GM21529 (cell line): ENCODE measurements around the gene ATG13.

ENCODE experiments used
- ATAC-seq: cut with Tn5 transposase; IDR thresholded peaks from one replicate; pipeline ENCODE4 v1.9.1; 2021; ENCODE audit not compliant: unreplicated experiment

Gene ATG13

DNA sequence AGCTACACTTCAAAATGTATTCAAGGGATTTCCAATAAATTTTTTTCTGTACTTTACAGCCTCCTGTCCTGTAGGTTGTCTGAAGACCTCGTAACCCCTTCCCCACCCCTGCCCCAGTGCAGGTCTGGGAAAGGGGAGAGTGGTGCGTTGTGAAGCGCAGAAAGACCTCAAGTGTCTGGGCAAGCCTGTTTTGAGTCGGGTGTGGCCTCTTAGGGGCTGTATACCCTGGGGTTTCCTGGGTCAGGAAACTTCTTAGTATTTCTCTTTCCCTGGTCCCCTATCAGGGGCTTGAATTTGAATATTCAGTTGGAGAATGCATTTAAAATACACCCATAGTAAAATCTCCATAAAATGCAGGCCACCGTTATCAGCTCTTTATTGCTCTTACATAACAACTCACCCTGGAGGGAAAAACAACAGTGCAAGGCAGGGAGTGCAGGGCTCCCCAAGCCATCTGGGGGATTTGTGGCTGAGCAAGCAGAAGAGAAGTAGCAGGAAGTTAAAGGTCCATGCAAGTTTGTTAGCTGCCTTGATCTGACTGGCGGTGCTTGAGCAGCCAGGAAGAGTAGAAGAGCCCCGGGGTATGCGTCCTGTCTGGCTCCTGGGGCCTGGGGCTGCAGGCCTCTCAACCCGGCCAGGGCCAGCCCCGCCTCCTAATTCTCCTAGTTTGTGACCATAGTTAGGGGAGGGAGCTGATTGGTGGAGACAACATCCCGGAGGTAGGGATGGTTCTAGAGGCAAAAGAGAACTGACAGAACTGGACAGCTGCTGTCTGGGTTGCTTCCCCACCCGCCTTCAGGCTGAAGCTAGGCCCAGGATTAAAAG, 57.3 kb downstream of the ATG13 start:
- no peak for ATAC-seq

DNA sequence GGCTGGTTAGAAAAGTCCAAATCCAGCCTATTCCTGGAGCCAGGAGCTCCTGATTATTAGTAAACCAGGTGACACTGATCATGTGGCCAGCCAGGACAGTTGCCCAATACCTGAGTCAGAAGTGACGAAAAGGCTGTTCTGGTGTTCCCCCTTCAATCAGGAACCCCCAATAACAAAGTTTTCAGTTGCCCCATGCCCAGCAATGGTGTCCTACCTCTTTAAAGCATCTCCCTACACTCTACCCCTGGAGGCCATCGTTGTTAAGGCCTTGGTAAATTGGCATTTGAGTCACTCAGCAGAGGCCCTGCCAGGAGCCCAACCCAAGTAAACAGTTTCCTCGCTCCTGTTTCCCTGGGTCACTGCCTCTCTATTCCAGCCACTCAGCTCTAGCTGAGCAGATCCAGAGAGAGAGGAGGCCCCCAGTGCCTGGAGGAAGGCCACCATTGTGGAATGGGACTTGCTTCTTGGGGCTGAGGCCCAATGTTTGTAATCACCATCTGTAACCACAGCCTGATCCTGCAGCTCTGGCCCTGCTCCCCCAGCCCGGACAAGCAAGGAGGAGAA, 58.0 kb downstream of the ATG13 start:
- no peak for ATAC-seq

DNA sequence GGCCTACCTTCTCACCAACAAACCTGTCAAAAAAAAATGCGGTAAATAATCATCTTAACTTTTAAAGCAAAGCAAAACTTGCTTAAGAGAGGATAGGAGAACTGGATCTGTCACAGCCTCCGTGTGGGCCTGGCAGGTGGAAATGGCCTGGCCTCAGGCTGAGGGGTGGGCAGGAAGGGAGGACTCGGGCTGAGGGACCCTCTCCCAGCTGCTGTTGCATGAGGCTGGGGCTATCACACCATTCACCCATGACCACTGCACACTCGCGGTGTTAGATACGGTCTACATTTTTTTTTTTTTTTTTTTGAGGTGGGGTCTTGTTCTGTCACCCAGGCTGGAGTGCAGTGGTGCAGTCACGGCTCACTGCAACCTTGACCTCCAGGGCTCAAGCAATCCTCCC, 58.6 kb downstream of the ATG13 start:
- no peak for ATAC-seq

DNA sequence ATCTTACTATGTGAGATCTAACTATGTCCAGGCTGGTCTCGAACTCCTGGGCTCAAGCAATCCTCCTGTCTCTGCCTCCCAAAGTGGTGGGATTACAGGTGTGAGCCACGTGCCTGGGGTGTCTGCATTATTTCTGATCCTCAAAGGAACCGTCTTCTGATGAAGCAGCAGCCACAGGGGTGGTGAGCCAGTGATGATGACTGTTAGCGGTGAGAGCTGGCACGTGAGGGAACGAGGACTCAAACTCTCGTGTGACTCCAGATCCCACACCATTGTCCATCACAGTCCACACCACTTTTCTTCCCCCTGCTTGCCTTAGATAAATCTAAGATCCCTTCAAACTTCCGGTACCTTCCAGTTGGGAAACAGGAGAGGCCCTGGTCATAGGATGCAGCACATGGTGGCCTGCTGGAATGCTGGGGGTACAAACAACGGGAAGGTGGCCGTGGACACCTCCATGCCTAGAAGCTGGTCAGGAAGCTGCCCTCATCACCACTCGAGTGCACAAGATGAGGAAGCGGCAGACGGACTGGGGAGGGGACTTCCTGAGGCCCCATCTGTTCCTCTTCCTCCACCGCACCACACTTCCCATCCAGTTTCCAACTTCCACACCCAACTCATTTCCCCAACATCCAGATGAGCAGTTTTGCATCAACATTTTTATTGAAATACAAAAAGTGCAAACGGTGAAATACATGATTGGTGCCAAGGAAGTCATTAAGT, 59.2 kb downstream of the ATG13 start:
- no peak for ATAC-seq

DNA sequence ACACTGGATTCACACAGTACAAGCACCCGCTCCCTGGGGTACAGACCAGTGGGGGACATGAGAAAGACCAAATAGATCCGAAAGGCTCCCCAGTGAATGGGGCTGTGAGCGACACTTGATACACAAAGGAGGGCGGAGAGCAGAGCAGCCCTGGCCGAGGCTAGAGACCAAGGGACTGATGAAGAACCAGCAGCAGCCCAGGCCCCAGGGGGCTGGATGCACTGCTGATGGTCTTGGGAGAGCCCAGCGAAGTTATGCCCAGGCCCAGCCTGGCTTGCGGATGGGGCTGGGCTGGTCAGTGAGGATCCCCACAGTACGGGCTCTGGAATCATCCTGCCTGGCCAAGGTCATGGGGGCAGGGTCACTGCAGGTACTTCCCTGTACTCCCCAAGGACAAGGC, 59.8 kb downstream of the ATG13 start:
- no peak for ATAC-seq

DNA sequence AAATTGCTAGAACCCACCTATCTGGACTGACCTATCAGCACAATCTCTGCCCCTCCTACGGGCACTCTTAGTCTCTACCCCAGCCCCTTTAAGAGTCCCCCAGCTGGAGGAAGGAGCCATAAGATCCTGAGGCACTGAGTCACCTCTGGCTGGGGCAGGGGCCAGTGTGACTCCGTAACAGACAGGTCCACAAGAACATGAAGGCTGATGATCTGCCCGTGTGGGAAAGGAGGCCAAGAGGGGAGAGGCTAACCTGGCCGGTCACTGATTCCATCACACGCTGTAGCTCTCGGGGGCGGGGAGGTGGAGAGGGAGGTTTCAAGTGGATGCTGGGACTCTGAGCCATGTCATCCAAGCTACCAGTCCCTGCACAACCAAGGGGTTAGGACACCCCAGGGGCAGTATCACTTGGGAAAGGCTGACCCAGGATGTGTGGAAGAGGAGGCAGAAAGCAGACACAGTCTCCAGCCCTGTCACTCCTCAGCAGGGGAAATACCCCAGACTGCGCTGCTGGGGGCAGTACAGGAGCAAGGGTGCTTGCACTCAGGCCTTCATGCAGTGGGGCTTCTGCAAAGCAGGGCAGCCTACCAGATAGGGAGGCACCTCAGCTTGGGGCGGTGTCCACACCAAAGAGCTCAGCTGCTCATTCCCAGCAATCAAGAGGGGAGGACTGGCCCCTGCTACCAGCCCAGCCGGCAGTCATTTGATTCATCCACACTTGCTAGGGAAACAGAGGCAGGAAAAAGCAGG, 60.8 kb downstream of the ATG13 start:
- ATAC-seq = no peak

DNA sequence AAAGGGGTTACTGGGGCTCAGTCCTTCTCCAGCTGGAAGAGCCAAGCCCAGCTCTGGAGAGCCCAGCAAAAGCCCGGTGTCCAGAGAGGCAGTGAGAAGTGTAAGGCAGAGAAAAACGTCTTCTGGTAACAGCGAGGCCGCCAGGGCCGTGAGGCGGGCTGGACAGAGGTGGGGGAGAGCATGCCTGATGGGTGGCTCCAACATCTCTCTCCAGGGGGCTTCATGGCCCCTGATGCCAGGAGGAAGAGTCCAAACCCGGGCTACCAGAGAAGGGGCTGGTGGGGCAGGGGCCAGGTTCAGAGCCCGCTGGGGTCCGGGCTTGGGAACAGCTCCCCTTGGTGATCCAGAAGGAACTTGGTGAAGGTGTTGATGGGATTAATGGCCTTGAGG, 61.4 kb downstream of the ATG13 start:
- no peak for ATAC-seq

DNA sequence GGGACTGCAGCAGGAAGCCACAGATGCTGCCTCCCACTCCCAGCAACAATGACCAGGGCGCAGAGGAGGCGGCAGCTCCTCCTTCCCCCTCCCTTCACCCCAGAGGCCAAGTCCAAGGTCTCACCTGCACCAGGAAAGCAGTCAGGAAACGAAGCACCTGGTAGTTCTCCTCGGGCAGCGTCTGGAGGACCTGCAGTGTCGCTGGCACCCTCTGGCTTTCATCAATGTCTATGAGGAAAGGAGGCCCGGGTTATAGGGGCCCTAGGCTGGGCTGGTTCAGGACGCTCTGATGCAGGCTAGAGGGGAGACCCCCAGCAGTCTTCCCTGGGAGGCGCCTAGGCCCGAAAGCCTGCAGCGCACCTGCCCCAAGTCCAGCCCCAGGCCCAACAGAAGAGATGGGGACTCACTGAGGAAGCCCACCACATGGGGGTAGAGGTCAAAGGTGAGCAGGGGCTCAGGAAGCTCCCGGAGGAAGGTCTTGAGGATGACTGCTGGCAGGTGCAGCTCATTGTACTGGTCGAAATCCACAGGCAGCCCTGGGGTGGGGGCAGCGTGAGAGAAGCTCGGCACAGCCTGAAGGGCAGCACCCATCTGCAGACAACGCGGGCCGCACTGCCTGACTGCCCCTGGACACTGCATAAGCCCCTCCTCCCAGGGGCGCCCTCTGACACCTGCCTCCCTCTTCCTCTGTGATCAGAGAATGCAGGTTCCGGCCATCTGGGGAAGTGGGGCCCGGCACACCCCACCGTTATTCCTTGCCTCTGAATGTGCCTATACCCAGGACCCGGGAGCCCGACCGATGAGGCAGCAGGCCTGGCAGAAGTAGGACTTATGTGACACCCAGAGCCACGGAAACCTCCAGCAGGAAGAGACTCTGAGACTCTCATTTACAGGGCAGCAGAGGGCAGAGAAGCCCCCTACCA, 62.1 kb downstream of the ATG13 start:
- ATAC-seq = no peak

DNA sequence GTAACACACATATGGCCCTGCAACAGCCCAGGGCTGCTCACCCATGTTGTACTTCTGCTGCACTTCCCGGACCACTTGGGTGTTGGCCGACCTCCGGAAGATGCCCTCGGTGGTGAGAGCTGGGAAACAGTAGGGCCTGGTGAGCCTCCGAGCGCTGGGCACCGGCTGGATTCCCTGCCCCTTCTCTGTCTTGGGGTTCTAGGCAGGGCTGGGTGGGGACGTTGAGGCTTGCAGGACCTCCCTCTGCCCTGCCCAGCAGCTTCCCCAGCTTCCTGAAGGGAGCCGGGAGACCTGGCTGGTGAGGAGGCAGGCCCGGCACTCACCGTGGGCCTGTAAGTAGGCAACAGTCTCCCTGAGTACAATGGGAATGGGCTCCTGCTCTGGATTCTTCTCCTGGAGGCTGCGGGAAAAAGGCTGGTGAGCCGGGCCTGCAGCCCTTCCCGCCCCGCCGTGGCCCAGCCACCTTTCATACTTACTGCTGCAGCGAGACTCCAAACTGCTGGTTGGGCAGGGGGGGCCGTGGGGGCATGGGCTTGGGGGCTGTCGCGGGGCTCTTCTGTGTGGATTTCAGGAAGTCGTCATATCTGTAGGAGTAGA, 62.9 kb downstream of the ATG13 start:
- ATAC-seq = no peak

DNA sequence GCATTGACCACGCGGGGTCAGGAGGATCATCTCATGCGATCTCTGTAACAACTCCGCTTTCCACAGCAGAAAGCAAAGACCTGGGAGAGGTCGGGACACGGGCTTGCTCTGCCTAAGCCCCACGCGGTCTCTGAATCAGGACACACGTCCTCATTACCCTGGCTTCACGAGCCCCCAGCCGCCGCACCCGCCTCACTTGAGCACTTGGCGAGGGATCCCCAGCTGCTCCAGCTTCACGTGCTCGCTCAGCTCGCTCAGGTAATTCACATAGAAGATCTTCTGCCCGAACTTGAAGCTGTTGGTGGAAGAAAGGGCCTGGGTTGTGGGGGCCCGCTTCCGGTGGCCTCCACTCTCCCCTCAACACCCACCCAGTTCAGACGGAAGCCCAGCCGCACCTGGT, 63.5 kb downstream of the ATG13 start:
- ATAC-seq = no peak

DNA sequence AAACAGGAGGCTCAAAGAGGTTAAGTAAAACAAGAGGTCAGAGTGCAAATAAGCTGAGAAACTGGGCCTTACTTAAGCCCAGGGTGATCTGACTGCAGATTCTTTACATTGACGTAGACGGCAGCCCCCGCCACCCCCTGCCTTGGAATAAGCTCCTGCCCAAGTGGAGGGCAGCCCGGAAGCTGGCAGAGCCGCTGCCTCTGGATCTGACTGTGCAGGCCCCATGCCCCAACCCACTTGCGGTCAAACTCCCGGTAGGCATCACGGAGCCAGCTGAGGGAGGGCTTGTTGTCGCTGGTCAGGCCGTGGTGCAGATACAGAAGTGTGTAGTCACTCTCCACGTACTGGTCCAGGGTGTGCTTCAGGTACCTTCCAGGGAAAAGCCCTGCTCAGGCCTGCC, 64.5 kb downstream of the ATG13 start:
- ATAC-seq = no peak

DNA sequence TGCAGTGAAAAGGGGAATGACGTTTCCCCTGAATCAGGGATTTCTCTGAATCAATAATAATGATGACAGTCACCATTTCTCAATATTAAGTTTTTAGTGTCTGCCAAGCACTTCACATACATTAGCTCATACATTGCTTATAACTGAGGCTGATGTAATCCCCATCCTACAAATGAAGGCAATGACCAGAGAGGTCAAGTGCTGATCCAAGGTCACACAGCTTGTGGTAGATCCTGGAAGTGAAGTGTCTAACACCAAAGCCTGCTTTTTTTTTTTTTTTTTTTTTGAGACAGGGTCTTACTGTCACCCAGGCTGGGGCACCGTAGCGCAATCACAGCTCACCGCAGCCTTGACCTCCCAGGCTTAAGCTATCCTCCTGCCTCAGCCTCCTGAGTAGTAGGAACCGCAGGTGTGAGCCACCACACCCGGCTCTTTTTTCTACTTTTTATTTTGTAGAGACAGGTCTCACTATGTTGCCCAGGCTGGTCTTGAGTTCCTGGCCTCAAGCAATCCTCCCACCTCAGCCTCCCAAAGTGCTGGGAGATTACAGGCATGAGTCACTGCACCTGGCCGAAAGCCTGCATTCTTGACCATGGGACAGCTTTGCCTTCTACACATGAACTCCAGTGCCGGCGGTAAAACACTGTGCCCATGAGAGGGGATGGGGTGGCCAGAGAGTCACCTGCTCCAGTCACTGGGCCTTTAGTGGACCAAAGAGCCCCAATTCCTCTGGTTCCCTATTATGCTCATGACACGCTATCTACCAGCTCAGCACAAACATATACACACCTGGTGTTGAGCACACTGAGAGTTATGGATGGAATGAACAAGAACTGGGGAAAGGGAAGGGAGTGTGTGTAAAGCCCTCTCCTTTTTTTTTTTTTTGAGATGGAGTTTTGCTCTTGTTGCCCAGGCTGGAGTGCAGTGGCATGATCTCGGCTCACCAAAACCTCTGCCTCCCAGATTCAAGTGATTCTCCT, 65.7 kb downstream of the ATG13 start:
- no peak for ATAC-seq

DNA sequence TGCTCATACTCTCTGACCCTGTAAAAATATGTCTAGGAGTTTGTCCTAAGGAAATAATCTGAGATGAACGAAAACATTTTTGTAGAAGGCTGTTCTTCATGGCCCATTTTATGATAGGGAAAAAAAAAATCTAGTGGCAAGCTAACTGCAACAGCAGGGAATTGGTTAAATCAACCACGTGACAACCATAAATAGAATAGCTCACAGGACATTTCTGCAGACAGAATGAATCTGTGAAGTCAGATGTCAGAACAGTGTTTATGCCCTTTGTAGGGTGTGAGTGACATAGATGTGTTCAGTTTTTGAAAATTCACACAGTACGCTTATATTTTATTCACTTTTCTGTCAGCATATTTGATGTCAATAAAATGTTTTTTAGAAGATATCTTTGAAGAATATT, 67.0 kb downstream of the ATG13 start:
- ATAC-seq = no peak

DNA sequence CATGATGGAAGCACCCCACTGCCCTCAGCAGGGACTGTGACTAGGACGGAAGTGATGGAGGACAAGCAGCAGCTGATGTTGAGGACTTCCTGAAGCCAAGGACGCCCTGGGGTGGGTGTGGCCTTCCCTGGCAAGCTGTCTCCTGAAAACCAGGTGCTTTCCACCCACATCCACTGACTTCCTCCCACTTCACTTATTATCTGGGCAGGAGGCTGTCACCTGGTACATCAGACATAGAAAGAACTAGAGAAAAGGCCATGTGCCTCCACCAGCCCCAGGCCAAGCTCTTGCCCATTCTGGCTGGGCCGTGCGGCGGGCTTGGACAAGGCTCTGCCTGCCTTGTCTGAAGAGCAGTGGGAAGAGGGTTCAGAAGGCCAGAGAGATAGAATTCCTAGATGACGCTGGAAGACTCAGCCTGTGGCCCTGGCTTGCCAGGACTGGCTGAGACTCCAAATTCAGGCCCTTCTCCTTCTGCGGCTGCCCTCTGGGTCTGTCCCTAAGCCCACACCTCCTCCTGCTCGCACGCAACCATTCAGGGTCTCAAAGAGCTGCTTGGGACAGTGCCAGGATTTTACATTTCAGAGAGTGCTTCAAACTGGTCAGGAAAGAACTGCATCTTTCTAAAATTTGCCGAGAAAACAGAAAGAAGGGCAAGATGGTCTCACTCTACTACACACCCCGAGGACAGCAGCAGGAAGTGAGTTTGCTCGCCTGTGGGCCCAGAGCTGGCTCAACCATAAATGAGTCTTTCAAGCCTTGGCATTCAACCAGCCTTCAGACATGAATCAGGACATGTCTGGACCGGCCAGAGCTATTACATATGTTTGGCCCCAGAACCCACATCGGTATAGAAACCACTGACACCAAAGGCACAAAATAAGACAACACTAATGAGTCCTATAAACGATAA, 69.8 kb downstream of the ATG13 start:
- ATAC-seq = no peak

DNA sequence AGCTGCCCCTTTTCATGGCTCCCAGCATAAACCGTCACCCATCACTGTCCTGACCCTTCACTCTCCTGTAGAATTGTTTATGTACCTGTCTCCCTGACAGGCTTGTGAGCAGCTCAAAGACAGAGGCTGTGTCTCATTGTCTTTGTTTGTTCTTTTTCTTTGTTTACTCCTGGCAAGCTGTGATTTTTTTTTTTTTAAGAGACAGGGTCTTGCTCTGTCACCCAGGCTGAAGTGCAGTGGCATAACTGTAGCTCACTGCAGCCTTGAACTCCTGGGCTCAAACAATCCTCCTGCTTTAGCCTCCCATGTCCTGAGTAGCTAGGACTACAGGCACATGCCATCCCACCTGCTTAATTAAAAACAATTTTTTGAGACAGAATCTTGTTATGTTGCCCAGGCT, 73.3 kb downstream of the ATG13 start:
- ATAC-seq = no peak

DNA sequence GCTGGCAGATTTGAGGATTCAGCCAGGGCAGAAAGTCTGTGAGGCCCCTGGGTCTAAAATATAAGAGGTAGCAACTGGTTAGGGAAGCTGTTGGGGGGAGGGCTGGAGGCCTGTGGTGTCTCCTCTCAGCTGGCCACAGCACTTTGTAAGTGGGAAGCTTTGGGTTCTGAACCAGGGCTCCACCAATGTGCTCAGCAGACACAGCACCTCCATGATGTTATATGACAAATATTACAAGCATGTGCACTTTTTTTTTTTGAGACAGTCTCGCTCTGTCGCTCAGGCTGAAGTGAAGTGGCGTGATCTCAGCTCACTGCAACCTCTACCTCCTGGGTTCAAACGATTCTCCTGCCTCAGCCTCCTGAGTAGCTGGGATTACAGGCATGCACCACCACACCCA, 75.1 kb downstream of the ATG13 start:
- no peak for ATAC-seq

DNA sequence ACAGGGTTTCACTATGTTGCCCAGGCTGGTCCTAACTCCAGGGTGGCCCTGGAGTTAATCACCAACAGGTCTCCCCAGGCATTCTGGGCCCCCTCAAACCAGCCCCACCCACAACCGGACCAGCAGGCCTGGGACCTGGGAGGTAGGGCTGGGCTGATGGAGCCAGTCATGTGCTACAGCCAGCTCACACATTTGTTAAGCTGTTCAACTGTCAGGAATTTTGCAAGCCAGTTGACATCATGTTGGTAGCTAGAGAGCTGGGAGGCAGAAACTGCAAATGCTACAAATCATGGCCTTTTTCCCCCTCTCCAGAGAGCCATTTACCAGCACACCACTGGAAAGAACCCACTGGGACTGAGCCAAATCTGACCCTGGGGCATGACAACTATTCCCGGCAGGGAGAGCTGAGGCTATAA, 76.3 kb downstream of the ATG13 start:
- no peak for ATAC-seq

DNA sequence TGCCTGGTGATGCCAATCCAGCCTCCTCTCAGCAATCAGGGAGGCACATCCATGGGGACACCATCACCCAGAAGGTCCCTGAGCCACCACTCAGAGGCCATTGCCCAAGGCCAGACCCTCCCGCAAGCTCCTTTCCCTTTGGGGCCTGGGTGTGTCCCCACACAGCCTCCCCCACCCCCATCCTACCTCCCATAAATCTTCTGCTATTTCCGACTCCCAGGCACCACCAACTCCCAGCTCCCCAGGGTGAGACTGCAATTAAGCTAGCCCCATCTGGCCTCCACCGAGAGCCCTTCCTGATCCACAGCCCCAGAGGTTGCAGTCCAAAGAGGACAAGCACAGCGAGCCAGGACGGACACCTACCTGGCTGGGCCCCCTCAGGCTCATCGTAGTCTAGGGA, 76.7 kb downstream of the ATG13 start:
- ATAC-seq = no peak
